ENCODE measurements around the gene BCS1L. TPM values are rescaled to one million over a fixed set of nuclear protein-coding genes. Genes with fewer than 3 reads are reported as not detected.

Gene BCS1L
- total and polyA plus RNA-seq, 4 donors: 21.4 to 45.2 (median 35.2) TPM

DNA sequence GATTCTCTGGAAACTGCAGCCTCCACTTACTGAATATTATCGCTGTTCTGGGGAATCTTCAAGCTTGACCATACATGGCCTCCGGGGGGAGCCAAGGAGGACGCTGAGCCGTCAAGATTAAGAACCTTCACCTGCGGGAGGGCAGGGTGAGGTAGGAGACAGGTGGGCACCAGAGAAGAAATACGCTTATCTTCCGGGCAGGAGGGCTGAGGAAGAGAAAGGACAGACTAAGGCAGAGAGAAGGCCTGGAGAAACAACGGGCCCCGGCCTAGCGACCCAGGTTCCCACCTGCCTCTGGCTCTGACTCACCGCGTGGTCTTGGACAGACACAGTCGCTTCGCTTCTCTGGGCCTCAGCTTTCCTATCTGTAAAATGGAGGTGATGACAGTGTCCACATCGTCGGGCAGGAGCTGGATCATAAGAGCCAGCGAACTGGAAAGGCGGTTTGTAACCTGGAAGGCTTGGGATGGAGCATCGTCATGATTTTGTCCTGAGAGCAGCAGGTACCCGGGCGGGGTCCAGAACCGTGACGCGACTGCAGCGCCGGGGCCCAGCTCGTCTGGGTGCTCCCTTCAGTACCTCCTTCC lies 719 bp upstream of the BCS1L start:
- peak overlapping the region; percentile 35 to 82 for H3K27ac ChIP-seq (ENCODE audit: low read depth in 1 of 2, low read length in 1 of 2)

DNA sequence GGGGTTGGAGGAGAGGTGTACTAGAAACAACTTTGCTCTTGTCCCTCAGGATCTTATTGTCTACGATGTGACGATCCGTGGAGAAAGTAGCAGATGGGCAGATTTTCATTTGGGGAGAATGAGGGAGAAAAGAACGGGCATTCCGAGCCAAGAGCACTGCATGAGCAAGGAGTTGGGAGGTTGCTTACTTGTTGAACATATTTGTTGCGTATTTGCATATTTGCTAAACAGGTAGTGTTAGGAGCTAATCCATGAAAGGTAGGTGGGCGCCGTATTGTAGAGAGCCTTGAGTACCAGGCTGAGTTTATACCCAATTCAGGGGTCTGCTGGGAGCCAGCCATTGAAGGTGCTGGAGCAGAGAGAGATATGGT lies 490 bp downstream of the BCS1L start:
- peak overlapping the region in 1 of 2 donors; percentile 68 for H3K27ac ChIP-seq (ENCODE audit: low read depth in 1 of 2, low read length in 1 of 2)

More for the DNA sequence above, 719 bp upstream of the BCS1L start:
- Histone ChIP-seq H3K36me3 (ENCODE audit: control insufficient read depth in 4 of 4, insufficient read depth in 4 of 4, low read length in 4 of 4) (peaks cover 18 to 32% (median 26%) of the 10 kb centered on the region in 4 donors), H3K4me3 (peak overlapping the region; percentile 78), H3K9ac (ENCODE audit: insufficient read depth in 1 of 2, low read length in 2 of 2) (peak overlapping the region in 1 of 2 donors; percentile 55), H3K27me3 (ENCODE audit: control insufficient read depth in 3 of 3, insufficient read depth in 3 of 3, low read length in 2 of 3) (no peaks in the 10 kb centered on the region), H3K4me1 (ENCODE audit: control insufficient read depth in 5 of 5, insufficient read depth in 5 of 5, low read length in 5 of 5) (peaks cover 0 to 18% (median 5%) of the 10 kb centered on the region in 5 donors), H3K9me3 (ENCODE audit: control insufficient read depth in 4 of 4, insufficient read depth in 3 of 4, low read length in 3 of 4) (peaks cover 0 to 2% (median 0%) of the 10 kb centered on the region in 4 donors)
- ATAC-seq (ENCODE audit: insufficient read depth, low FRiP score) (no peak), DNase-seq (peak in 2 of 3 donors; percentile 29 to 31)
- WGBS, 2 donors: 0 to 3% methylated on average over 24 to 27 of the region's 27 CpGs
- peak; percentile 6 for TF ChIP-seq CTCF (IDR thresholded peaks at IDR 0.05; ENCODE audit: control extremely low read depth, extremely low read depth)

DNA sequence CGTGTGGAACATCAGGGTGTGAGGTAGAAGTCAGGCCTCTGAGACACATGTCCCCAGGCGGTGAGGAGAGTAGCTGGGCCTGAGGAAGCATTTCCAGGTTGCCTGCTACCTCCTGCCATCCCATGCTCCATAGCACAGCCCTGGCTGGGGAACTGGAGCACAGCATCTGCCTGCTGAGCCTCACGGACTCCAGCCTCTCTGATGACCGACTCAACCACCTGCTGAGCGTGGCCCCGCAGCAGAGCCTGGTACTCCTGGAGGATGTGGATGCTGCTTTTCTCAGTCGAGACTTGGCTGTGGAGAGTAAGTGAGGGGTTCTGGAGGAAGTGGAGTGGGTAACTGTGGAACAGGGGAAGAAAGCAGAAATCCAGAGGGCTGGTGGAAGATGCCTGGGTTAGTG lies 2.9 kb downstream of the BCS1L start:
- Histone ChIP-seq H3K4me3 (no peak overlapping the region), H3K27ac (ENCODE audit: low read depth in 1 of 2, low read length in 1 of 2) (no peak overlapping the region), H3K9me3 (ENCODE audit: control insufficient read depth in 4 of 4, insufficient read depth in 3 of 4, low read length in 3 of 4) (no peaks in the 10 kb centered on the region), H3K27me3 (ENCODE audit: control insufficient read depth in 3 of 3, insufficient read depth in 3 of 3, low read length in 2 of 3) (no peaks in the 10 kb centered on the region), H3K9ac (ENCODE audit: insufficient read depth in 1 of 2, low read length in 2 of 2) (no peak overlapping the region), H3K36me3 (ENCODE audit: control insufficient read depth in 4 of 4, insufficient read depth in 4 of 4, low read length in 4 of 4) (peaks cover 30 to 44% (median 37%) of the 10 kb centered on the region in 4 donors), H3K4me1 (ENCODE audit: control insufficient read depth in 5 of 5, insufficient read depth in 5 of 5, low read length in 5 of 5) (peaks cover 0 to 18% (median 5%) of the 10 kb centered on the region in 5 donors)
- 86 to 92% methylated on average over 7 of the region's 7 CpGs for WGBS, 2 donors
- ATAC-seq (ENCODE audit: insufficient read depth, low FRiP score) (no peak), DNase-seq (no peak)
- no peak for TF ChIP-seq CTCF (IDR thresholded peaks at IDR 0.05; ENCODE audit: control extremely low read depth, extremely low read depth)

More for the DNA sequence above, 490 bp downstream of the BCS1L start:
- 12 to 21% methylated on average over 8 of the region's 8 CpGs for WGBS, 2 donors
- no peak for DNase-seq
- Histone ChIP-seq H3K9me3 (ENCODE audit: control insufficient read depth in 4 of 4, insufficient read depth in 3 of 4, low read length in 3 of 4) (peaks cover 0 to 2% (median 0%) of the 10 kb centered on the region in 4 donors), H3K4me1 (ENCODE audit: control insufficient read depth in 5 of 5, insufficient read depth in 5 of 5, low read length in 5 of 5) (peaks cover 0 to 18% (median 5%) of the 10 kb centered on the region in 5 donors), H3K9ac (ENCODE audit: insufficient read depth in 1 of 2, low read length in 2 of 2) (peak overlapping the region in 1 of 2 donors; percentile 49), H3K36me3 (ENCODE audit: control insufficient read depth in 4 of 4, insufficient read depth in 4 of 4, low read length in 4 of 4) (peaks cover 25 to 40% (median 34%) of the 10 kb centered on the region in 4 donors), H3K4me3 (peak overlapping the region; percentile 78), H3K27me3 (ENCODE audit: control insufficient read depth in 3 of 3, insufficient read depth in 3 of 3, low read length in 2 of 3) (no peaks in the 10 kb centered on the region)
- no peak for TF ChIP-seq CTCF (IDR thresholded peaks at IDR 0.05; ENCODE audit: control extremely low read depth, extremely low read depth)
- ATAC-seq (ENCODE audit: insufficient read depth, low FRiP score): no peak
